Activated CD8-positive, alpha-beta T cell treated with anti-CD3 and anti-CD28 coated beads for 36 hours (primary cell): ENCODE results near the gene CSH1. TPM values are rescaled to one million over a fixed set of nuclear protein-coding genes. Genes with fewer than 3 reads are reported as not detected.

Source experiments
- ATAC-seq: fragments of 200-7000 bp; cut with Tn5 transposase; one replicate; pipeline ENCODE4 v1.10.0; 2021; ENCODE audit warnings: mild to moderate bottlenecking, moderate library complexity
- CTCF ChIA-PET: fragments of 350-600 bp; sonication (Branson Sonifier 250); formaldehyde crosslinking; loops from one replicate; lab custom pipeline; 2021; ENCODE audit warnings: antibody characterized with exemption; lab: Charles Lee
- POLR2A ChIA-PET: fragments of 350-600 bp; sonication (Branson Sonifier 250); formaldehyde crosslinking; loops from one replicate; lab custom pipeline; 2021; ENCODE audit warnings: antibody characterized with exemption; lab: Charles Lee
- DNase-seq: peaks from one replicate; pipeline ENCODE4 v3.0.0-alpha.2; 2020
- H3K27ac Mint-ChIP-seq: one replicate; pipeline ENCODE4 v1.8.0; 2021; ENCODE audit warnings: mild to moderate bottlenecking, mixed read lengths
- H3K27me3 Mint-ChIP-seq: one replicate; pipeline ENCODE4 v1.8.0; 2021; ENCODE audit warnings: mixed read lengths
- H3K36me3 Mint-ChIP-seq: one replicate; pipeline ENCODE4 v1.8.0; 2021; ENCODE audit warnings: low read depth, mixed read lengths
- H3K4me1 Mint-ChIP-seq: one replicate; pipeline ENCODE4 v1.8.0; 2021; ENCODE audit warnings: low read depth, mixed read lengths
- H3K4me3 Mint-ChIP-seq: one replicate; pipeline ENCODE4 v1.8.0; 2021; ENCODE audit warnings: mild to moderate bottlenecking, moderate library complexity, mixed read lengths
- H3K9me3 Mint-ChIP-seq: one replicate; pipeline ENCODE4 v1.8.0; 2021; ENCODE audit warnings: mixed read lengths
- CTCF ChIP-seq: fragments of 200-600 bp; IDR thresholded peaks from one replicate; pipeline ENCODE4 v1.8.0; 2022; ENCODE audit warnings: antibody characterized with exemption, mild to moderate bottlenecking
- intact Hi-C: fragments of 100-400 bp; cut with micrococcal nuclease; formaldehyde crosslinking; loops from one replicate; pipeline ENCODE4 v1.10.0; 2022
- total RNA-seq, 2 experiments: library from RNA; stranded (reverse); gene quantifications; one replicate each; pipeline ENCODE4 v1.2.3, GENCODE V29; 2021

Gene CSH1
- total RNA-seq, 2 experiments from 2014 or later: not detected

- ATAC-seq (no peak), DNase-seq (no peak)
- TF ChIP-seq CTCF: no peak
- H3K4me1 Mint-ChIP-seq: peaks cover 15% of the 10 kb centered on the region
- H3K4me3 Mint-ChIP-seq: peak overlapping the region; percentile 96
- no peaks in the 10 kb centered on the region for H3K27me3 Mint-ChIP-seq
- H3K27ac Mint-ChIP-seq: peak overlapping the region; percentile 66
- peaks cover 2% of the 10 kb centered on the region for H3K36me3 Mint-ChIP-seq
- ChIA-PET POLR2A (no interaction called here), CTCF (interaction anchor here (0.7 to 4.5 kb wide), 11 partner anchors 11 to 204 kb away, joined by 3 to 23 read pairs (median 4); partner anchors contain the start of gene GH1)
- intact Hi-C loops: no loop called here
- no peaks in the 10 kb centered on the region for H3K9me3 Mint-ChIP-seq
Measured at GRCh38 chr17:63929860-63930766, 33.7 kb upstream of the CSH1 start.

- H3K9me3 Mint-ChIP-seq: no peaks in the 10 kb centered on the region
- no peaks in the 10 kb centered on the region for H3K27me3 Mint-ChIP-seq
- peaks cover 2% of the 10 kb centered on the region for H3K36me3 Mint-ChIP-seq
- no peak overlapping the region for H3K4me3 Mint-ChIP-seq
- H3K27ac Mint-ChIP-seq: no peak overlapping the region
- ChIA-PET CTCF (interaction anchor here (0.7 to 3.4 kb wide), 7 partner anchors 10 to 205 kb away, joined by 3 to 23 read pairs (median 4); partner anchors contain the start of gene GH1), POLR2A (no interaction called here)
- no peak for DNase-seq
- H3K4me1 Mint-ChIP-seq: peaks cover 15% of the 10 kb centered on the region
- intact Hi-C loops: no loop called here
- no peak for TF ChIP-seq CTCF
- ATAC-seq: no peak
Measured at GRCh38 chr17:63928966-63929695, 32.8 kb upstream of the CSH1 start.

DNA sequence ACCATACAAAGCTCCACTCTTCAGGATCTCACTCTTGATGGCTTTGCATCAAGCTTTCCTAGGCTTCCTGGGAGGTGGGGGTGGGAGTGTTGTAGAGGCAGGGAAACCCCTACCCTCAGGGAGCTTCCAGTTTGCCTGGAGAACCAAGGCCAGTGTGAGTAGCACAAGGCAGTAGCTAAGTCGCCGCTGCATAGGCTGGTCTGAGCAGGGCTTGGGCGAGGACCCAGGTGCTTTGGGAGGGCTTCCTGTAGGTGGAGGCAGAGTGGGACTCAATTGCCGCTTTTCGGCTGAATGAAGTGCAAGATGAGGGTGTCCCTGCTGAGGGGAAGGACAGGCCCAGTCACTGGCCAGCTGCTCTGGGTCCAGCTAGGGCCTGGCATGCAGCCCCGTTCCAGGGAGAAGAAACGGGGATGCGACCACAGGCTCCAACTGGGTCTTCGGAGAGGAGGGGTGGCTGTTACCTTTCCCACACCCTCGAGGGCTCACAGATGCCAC is 31.8 kb upstream of the CSH1 start:
- H3K4me3 Mint-ChIP-seq: no peak overlapping the region
- intact Hi-C loops: no loop called here
- POLR2A ChIA-PET: no interaction called here
- no peak for TF ChIP-seq CTCF
- CTCF ChIA-PET: interaction anchor here (1.0 to 3.4 kb wide), 3 partner anchors 9 to 63 kb away, joined by 3 to 23 read pairs (median 17); partner anchors contain the start of gene GH1
- H3K27ac Mint-ChIP-seq: no peak overlapping the region
- no peaks in the 10 kb centered on the region for H3K9me3 Mint-ChIP-seq
- H3K4me1 Mint-ChIP-seq: peaks cover 15% of the 10 kb centered on the region
- DNase-seq (no peak), ATAC-seq (no peak)
- H3K36me3 Mint-ChIP-seq: peaks cover 2% of the 10 kb centered on the region
- H3K27me3 Mint-ChIP-seq: no peaks in the 10 kb centered on the region

GRCh38 chr17:63927464-63928171 is 31.2 kb upstream of the CSH1 start:
- DNase-seq: no peak
- CTCF ChIA-PET: interaction anchor here (1.0 to 3.4 kb wide), 3 partner anchors 9 to 63 kb away, joined by 3 to 23 read pairs (median 17); partner anchors contain the start of gene GH1
- no peak for ATAC-seq
- POLR2A ChIA-PET: no interaction called here
- no peaks in the 10 kb centered on the region for H3K9me3 Mint-ChIP-seq
- TF ChIP-seq CTCF: no peak
- H3K4me3 Mint-ChIP-seq: no peak overlapping the region
- no peak overlapping the region for H3K27ac Mint-ChIP-seq
- peaks cover 2% of the 10 kb centered on the region for H3K36me3 Mint-ChIP-seq
- H3K27me3 Mint-ChIP-seq: no peaks in the 10 kb centered on the region
- peaks cover 11% of the 10 kb centered on the region for H3K4me1 Mint-ChIP-seq
- intact Hi-C loops: no loop called here
